MCF 10A (cell line): ENCODE data around the gene TTC23. TPM values are rescaled to one million over a fixed set of nuclear protein-coding genes. Genes with fewer than 3 reads are reported as not detected.

Source experiments
- BruUV-seq: library from RNA; stranded (reverse); fragments of 400-500 nt; replicated peaks from 2 replicates; lab custom pipeline; 2021; lab: Mats Ljungman, UMichigan
- CTCF ChIA-PET: fragments of 300-600 bp; sonication (Branson Sonifier 250); formaldehyde crosslinking; extraction: SDS; loops from one replicate; lab custom pipeline; 2021; ENCODE audit warnings: antibody characterized with exemption, inconsistent platforms; lab: Yijun Ruan, JAX
- POLR2A ChIA-PET: fragments of 300-600, 350-650 bp; sonication (Branson Sonifier 250); formaldehyde crosslinking; extraction: SDS; loops from one replicate; lab custom pipeline; 2020; ENCODE audit warnings: antibody characterized with exemption, inconsistent platforms; lab: Yijun Ruan, JAX
- DNase-seq: peaks from one replicate; pipeline ENCODE4 v3.0.0-alpha.2; 2018; ENCODE audit not compliant: unreplicated experiment
- H3K27ac Mint-ChIP-seq: one replicate; pipeline ENCODE4 v1.8.0; 2022; ENCODE audit warnings: mild to moderate bottlenecking, low read depth, mixed read lengths; ENCODE audit not compliant: unreplicated experiment
- H3K27me3 Mint-ChIP-seq: one replicate; pipeline ENCODE4 v1.8.0; 2022; ENCODE audit warnings: mixed read lengths; ENCODE audit not compliant: insufficient read depth, unreplicated experiment
- H3K36me3 Mint-ChIP-seq: one replicate; pipeline ENCODE4 v1.8.0; 2022; ENCODE audit warnings: mild to moderate bottlenecking, moderate library complexity, mixed read lengths; ENCODE audit not compliant: insufficient read depth, unreplicated experiment
- H3K4me1 Mint-ChIP-seq: one replicate; pipeline ENCODE4 v1.8.0; 2022; ENCODE audit warnings: mixed read lengths; ENCODE audit not compliant: insufficient read depth, unreplicated experiment
- H3K4me3 Mint-ChIP-seq: one replicate; pipeline ENCODE4 v1.8.0; 2022; ENCODE audit warnings: mild to moderate bottlenecking, moderate library complexity, mixed read lengths; ENCODE audit not compliant: unreplicated experiment
- H3K9me3 Mint-ChIP-seq: one replicate; pipeline ENCODE4 v1.8.0; 2022; ENCODE audit warnings: mixed read lengths; ENCODE audit not compliant: unreplicated experiment
- CTCF ChIP-seq: fragments of 200-600 bp; IDR thresholded peaks from one replicate; pipeline ENCODE4 v1.8.0; 2022; ENCODE audit warnings: antibody characterized with exemption, mild to moderate bottlenecking; ENCODE audit not compliant: unreplicated experiment
- intact Hi-C: fragments of 100-400 bp; cut with micrococcal nuclease; formaldehyde crosslinking; loops from 2 replicates; pipeline ENCODE4 v1.14.1; 2022
- total RNA-seq: library from RNA; stranded (reverse); gene quantifications from 2 replicates; pipeline ENCODE4 v1.2.3, GENCODE V29; 2022

The TTC23 gene
- total RNA-seq, 1 experiment from 2014 or later = 15.1 TPM

GRCh38 chr15:99279827-99280226, 30.4 kb upstream of the TTC23 start:
- no peaks in the 10 kb centered on the region for H3K4me1 Mint-ChIP-seq
- no TSS peak for BruUV-seq
- no peak for TF ChIP-seq CTCF
- intact Hi-C loops = no loop called here
- H3K27me3 Mint-ChIP-seq = no peaks in the 10 kb centered on the region
- no peaks in the 10 kb centered on the region for H3K36me3 Mint-ChIP-seq
- no peak overlapping the region for H3K4me3 Mint-ChIP-seq
- H3K9me3 Mint-ChIP-seq = no peaks in the 10 kb centered on the region
- no peak overlapping the region for H3K27ac Mint-ChIP-seq
- ChIA-PET CTCF (interaction anchor here (0.7 to 3.5 kb wide), 4 partner anchors 91 to 476 kb away, joined by 3 to 11 read pairs (median 4); no protein-coding TSS in a partner anchor), POLR2A (interaction anchor here (0.7 to 1.9 kb wide), 2 partner anchors 428 to 453 kb away, joined by 3 to 6 read pairs; partner anchors contain the start of gene LYSMD4)
- no peak for DNase-seq

GRCh38 chr15:99279290-99279689, 29.9 kb upstream of the TTC23 start:
- Mint-ChIP-seq H3K4me1 (no peaks in the 10 kb centered on the region), H3K27ac (no peak overlapping the region), H3K36me3 (no peaks in the 10 kb centered on the region), H3K4me3 (no peak overlapping the region), H3K27me3 (no peaks in the 10 kb centered on the region), H3K9me3 (no peaks in the 10 kb centered on the region)
- TF ChIP-seq CTCF = no peak
- ChIA-PET CTCF (interaction anchor here (1.0 to 3.5 kb wide), 3 partner anchors 92 to 477 kb away, joined by 3 to 11 read pairs (median 4); no protein-coding TSS in a partner anchor), POLR2A (interaction anchor here (0.7 to 1.9 kb wide), 2 partner anchors 429 to 454 kb away, joined by 3 to 6 read pairs; partner anchors contain the start of gene LYSMD4)
- no TSS peak for BruUV-seq
- DNase-seq = no peak
- intact Hi-C loops = no loop called here

- CTCF ChIA-PET = interaction anchor here (0.6 to 5.4 kb wide), 6 partner anchors 8 to 480 kb away, joined by 3 to 49 read pairs (median 3); partner anchors contain the start of gene MEF2A
- intact Hi-C loops = no loop called here
- Mint-ChIP-seq H3K9me3 (no peaks in the 10 kb centered on the region), H3K27me3 (no peaks in the 10 kb centered on the region), H3K27ac (no peak overlapping the region), H3K4me1 (no peaks in the 10 kb centered on the region), H3K36me3 (no peaks in the 10 kb centered on the region), H3K4me3 (no peak overlapping the region)
- POLR2A ChIA-PET = interaction anchor here (0.6 to 1.1 kb wide), 3 partner anchors 432 to 630 kb away, joined by 3 read pairs; no protein-coding TSS in a partner anchor
- BruUV-seq = no TSS peak
- TF ChIP-seq CTCF = no peak
- DNase-seq = no peak
Observed at GRCh38 chr15:99275525-99276128, 26.2 kb upstream of the TTC23 start.

- no TSS peak for BruUV-seq
- CTCF ChIA-PET = interaction anchor here (1.2 to 5.4 kb wide), 3 partner anchors 290 to 480 kb away, joined by 3 to 49 read pairs (median 11); partner anchors contain the start of gene MEF2A
- POLR2A ChIA-PET = interaction anchor here (0.6 to 1.8 kb wide), 2 partner anchors 433 to 631 kb away, joined by 3 to 5 read pairs; no protein-coding TSS in a partner anchor
- intact Hi-C loops = no loop called here
- Mint-ChIP-seq H3K27ac (no peak overlapping the region), H3K4me1 (no peaks in the 10 kb centered on the region), H3K9me3 (no peaks in the 10 kb centered on the region), H3K4me3 (no peak overlapping the region), H3K36me3 (no peaks in the 10 kb centered on the region), H3K27me3 (no peaks in the 10 kb centered on the region)
- TF ChIP-seq CTCF = no peak
- DNase-seq = no peak
Observed at GRCh38 chr15:99275061-99275460, 25.7 kb upstream of the TTC23 start.
